Measurements from ENCODE around the gene TBCD. TPM values are rescaled to one million over a fixed set of nuclear protein-coding genes. Genes with fewer than 3 reads are reported as not detected.

TBCD gene
- total RNA-seq, 2 donors from 2014 or later: 112 to 144 TPM

DNA sequence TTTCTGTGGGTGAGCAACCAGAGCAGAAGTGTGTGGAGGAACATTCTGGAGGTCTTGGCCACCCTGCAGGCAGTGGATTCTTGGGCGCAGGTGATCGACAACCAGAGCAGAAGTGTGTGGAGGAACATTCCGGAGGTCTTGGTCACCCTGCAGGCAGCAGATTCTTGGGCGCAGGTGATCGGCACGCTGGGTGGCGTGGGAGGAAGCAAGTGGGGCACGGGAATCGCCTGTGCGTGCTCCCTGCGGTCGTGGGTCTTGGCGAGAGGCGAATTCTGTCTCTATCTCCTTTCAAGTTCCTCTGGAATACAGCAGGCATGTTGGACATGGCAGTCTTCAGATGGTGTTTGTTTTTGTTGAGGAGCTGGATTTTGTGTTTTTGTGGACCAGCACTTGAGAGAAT is 118.7 kb downstream of the TBCD start:
- Mint-ChIP-seq H3K27ac (peak overlapping the region; percentile 74), H3K4me3 (no peak overlapping the region), H3K36me3 (ENCODE audit: low read depth) (no peaks in the 10 kb centered on the region)

GRCh38 chr17:82871056-82871775 is 119.4 kb downstream of the TBCD start:
- Mint-ChIP-seq H3K36me3 (ENCODE audit: low read depth) (no peaks in the 10 kb centered on the region), H3K27ac (no peak overlapping the region)
- DNase-seq: no peak

More for the DNA sequence above, 118.7 kb downstream of the TBCD start:
- no peaks in the 10 kb centered on the region for H3K27me3 Mint-ChIP-seq
- ATAC-seq (no peak), DNase-seq (no peak)
- H3K9me3 ChIP-seq (ENCODE audit: control insufficient read depth, low read length, poor library complexity, severe bottlenecking): no peaks in the 10 kb centered on the region
- H3K4me1 Mint-ChIP-seq: peaks cover 23% of the 10 kb centered on the region

DNA sequence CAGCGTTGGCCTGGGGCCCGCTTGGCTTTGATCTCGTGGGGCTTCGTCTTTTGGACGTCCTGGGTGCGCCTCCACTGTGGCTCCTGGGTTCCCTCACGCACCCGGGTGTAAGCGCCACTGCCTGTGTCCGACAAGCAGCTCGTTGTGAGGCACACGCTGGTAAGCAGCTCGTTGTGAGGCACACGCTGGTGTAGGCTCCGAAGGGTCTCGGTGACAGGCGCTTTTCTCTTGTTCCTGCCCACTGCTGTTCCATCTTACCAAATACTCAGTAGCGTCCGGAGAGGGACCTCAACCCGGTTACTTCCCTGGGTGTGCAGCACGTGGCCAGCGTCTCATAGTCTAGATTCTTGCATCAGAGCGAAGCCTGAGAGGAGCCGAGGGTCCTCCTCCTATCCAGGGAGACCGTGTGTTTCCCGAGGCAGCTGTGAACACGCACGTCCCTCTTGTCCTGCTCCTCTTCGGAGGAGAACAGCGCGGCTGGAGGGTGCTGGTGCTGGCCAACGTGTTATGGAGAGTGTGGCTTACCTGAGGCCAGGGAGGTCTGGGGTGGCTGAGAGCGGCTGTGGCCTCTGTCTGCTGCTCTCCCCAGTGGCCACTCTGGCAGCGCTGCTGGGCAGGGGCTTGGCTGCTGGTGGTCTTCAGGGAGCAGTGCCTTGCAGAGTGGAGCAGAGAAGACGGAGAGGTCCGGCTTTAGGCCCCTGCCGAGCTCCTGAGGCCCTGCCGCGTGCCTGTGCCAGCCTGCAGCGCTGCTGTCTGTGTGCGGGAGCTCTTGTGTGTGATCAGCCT is 120.1 kb downstream of the TBCD start:
- H3K9me3 ChIP-seq (ENCODE audit: control insufficient read depth, low read length, poor library complexity, severe bottlenecking): no peaks in the 10 kb centered on the region
- DNase-seq: no peak
- Mint-ChIP-seq H3K36me3 (ENCODE audit: low read depth) (no peaks in the 10 kb centered on the region), H3K4me3 (no peak overlapping the region), H3K27ac (no peak overlapping the region), H3K27me3 (no peaks in the 10 kb centered on the region), H3K4me1 (peaks cover 18% of the 10 kb centered on the region)
- ATAC-seq: no peak

More at GRCh38 chr17:82871056-82871775, 119.4 kb downstream of the TBCD start:
- no peaks in the 10 kb centered on the region for H3K9me3 ChIP-seq (ENCODE audit: control insufficient read depth, low read length, poor library complexity, severe bottlenecking)
- Mint-ChIP-seq H3K4me1 (peaks cover 20% of the 10 kb centered on the region), H3K27me3 (no peaks in the 10 kb centered on the region), H3K4me3 (no peak overlapping the region)
- peak; percentile 75 for ATAC-seq

- Mint-ChIP-seq H3K36me3 (ENCODE audit: low read depth) (no peaks in the 10 kb centered on the region), H3K27ac (no peak overlapping the region), H3K4me3 (no peak overlapping the region), H3K4me1 (peaks cover 16% of the 10 kb centered on the region), H3K27me3 (no peaks in the 10 kb centered on the region)
- no peak for DNase-seq
- ATAC-seq: peak; percentile 46
- no peaks in the 10 kb centered on the region for H3K9me3 ChIP-seq (ENCODE audit: control insufficient read depth, low read length, poor library complexity, severe bottlenecking)
These were observed 121.0 kb downstream of the TBCD start for GRCh38 chr17:82872591-82873520.

- H3K9me3 ChIP-seq (ENCODE audit: control insufficient read depth, low read length, poor library complexity, severe bottlenecking): no peaks in the 10 kb centered on the region
- H3K4me3 Mint-ChIP-seq: no peak overlapping the region
- no peaks in the 10 kb centered on the region for H3K27me3 Mint-ChIP-seq
- no peak overlapping the region for H3K27ac Mint-ChIP-seq
- no peak for ATAC-seq
- peaks cover 20% of the 10 kb centered on the region for H3K4me1 Mint-ChIP-seq
- no peaks in the 10 kb centered on the region for H3K36me3 Mint-ChIP-seq (ENCODE audit: low read depth)
- no peak for DNase-seq
These were observed 121.7 kb downstream of the TBCD start for GRCh38 chr17:82873521-82873920.

DNA sequence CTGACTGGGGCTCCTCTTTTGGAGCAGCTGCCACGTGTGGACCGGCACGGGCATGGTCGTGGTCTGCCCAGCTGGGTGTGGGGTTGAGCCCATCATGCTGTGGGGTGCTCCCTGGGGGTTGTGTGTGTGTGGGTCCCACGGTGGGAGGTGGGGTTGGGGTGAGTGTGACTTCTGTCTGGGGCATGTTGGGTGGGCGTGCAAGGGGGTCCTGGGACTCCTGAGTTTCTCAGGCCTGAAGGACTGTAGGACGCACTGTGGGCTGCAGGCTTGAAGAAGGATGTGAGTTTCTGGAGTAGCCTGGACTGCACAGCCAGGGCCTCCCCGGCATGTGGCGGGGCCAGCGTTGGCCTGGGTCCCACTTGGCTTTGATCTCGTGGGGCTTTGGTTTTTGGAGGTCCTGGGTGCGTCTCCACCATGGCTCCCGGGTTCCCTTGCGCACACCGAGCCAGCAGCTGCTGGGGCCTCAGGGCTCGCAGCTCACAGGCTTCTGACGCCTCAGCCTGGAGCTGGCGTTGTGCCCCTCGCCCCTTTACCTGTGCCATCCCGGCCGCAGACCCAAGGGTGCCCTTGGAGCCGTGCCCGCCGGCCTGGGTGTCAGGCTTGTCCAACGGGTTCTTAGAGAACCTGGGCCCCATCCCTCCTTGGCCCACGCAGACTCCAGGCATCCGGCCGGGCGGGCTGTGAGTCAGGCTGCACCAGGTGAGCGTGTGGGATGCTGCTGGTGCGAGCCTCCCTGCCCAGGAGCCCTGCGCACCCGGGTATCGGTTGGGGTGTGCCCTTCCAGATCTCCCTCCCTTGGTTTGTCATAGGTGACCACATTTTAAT is 122.4 kb downstream of the TBCD start:
- H3K36me3 Mint-ChIP-seq (ENCODE audit: low read depth): peaks cover 3% of the 10 kb centered on the region
- ATAC-seq (no peak), DNase-seq (no peak)
- no peaks in the 10 kb centered on the region for H3K27me3 Mint-ChIP-seq
- no peak overlapping the region for H3K4me3 Mint-ChIP-seq
- no peaks in the 10 kb centered on the region for H3K9me3 ChIP-seq (ENCODE audit: control insufficient read depth, low read length, poor library complexity, severe bottlenecking)
- peaks cover 24% of the 10 kb centered on the region for H3K4me1 Mint-ChIP-seq
- H3K27ac Mint-ChIP-seq: peak overlapping the region; percentile 6

DNA sequence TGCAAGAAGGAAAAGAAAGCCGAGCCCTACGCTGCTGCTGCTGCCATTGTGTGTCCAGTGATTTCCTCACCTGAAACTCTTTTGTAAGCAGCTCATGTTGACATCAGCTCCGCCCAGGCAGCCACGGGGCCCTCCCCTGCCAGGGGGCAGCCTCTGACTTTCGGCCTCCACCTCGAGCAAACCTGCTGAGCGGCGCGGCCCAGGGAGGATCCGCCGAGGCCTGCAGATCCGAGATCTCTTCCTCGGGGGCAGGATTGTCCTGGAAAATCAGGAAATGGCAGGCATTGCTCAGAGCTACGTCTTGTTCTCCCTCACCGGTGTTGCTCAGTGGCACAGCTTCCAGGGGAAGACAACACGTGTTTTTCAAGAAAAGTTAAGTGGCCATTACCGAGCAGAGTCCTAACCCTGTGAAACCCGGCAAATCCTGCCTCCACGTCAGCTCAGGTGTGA is 123.6 kb downstream of the TBCD start:
- Mint-ChIP-seq H3K27ac (no peak overlapping the region), H3K4me3 (no peak overlapping the region), H3K27me3 (no peaks in the 10 kb centered on the region), H3K4me1 (peaks cover 30% of the 10 kb centered on the region), H3K36me3 (ENCODE audit: low read depth) (peaks cover 6% of the 10 kb centered on the region)
- ATAC-seq (no peak), DNase-seq (no peak)
- H3K9me3 ChIP-seq (ENCODE audit: control insufficient read depth, low read length, poor library complexity, severe bottlenecking): no peaks in the 10 kb centered on the region

DNA sequence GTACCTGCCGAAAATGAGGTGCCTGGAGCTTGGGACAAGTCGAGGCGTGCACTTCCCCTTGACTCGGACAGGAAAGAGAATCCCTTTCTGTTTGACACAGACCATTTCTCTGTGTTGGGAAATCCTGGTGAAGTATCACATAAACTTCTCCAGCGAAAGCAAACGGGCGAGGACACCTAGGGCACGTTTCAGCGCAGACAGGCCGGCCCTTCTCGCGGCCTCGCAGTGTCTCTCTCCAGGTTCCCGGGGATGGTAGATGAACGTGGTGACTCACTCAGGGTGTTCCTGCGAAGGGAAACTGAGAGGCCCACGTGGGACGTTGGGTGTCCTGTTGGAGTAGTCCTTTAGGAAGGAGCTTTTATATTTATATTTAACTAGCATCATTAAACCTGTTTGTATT is 124.3 kb downstream of the TBCD start:
- Mint-ChIP-seq H3K4me1 (peaks cover 33% of the 10 kb centered on the region), H3K36me3 (ENCODE audit: low read depth) (peaks cover 6% of the 10 kb centered on the region), H3K27ac (no peak overlapping the region), H3K4me3 (no peak overlapping the region), H3K27me3 (no peaks in the 10 kb centered on the region)
- no peaks in the 10 kb centered on the region for H3K9me3 ChIP-seq (ENCODE audit: control insufficient read depth, low read length, poor library complexity, severe bottlenecking)
- ATAC-seq (no peak), DNase-seq (no peak)

DNA sequence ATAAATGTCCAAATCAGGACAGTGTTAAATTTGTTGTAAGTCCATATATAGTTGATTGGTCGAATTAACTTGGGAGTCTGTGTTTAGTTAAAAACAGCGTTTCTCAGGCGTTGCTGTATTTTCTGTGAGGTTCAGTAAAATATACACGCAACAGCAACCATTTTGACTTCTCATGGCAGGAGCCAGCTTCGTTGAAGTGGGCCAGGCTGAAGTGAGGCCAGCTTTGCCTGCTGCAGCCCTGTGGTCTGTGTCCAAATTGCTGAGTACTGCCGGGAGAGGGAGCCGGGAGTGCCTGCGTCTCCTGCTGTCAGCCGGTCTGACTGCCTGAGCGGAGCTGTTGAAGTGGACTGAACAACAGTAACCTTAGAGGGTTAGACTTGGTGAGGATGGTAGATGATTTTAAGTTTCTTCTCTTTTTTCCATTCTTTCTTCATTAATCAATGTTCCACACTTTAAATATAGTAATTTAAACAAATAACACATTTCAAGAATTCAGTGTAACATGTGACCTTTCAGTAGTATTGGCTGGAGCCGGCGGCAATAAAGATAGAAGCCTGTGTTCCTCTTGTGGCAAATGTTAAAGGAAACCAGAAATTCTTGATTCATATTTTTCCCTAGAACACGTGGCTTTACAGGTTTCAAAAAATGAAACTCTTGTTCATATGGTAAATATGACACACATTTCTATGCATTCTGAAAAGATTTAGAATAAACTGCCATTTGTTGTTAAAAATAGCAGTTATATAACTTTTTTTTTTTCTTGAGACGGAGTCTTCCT is 124.9 kb downstream of the TBCD start:
- Mint-ChIP-seq H3K27me3 (no peaks in the 10 kb centered on the region), H3K36me3 (ENCODE audit: low read depth) (peaks cover 6% of the 10 kb centered on the region), H3K4me3 (no peak overlapping the region), H3K4me1 (peaks cover 35% of the 10 kb centered on the region), H3K27ac (peak overlapping the region; percentile 75)
- DNase-seq (no peak), ATAC-seq (no peak)
- H3K9me3 ChIP-seq (ENCODE audit: control insufficient read depth, low read length, poor library complexity, severe bottlenecking): no peaks in the 10 kb centered on the region

GRCh38 chr17:82878527-82878926 is 126.7 kb downstream of the TBCD start:
- Mint-ChIP-seq H3K27ac (peak overlapping the region; percentile 96), H3K4me1 (peaks cover 46% of the 10 kb centered on the region), H3K27me3 (no peaks in the 10 kb centered on the region), H3K36me3 (ENCODE audit: low read depth) (peaks cover 6% of the 10 kb centered on the region), H3K4me3 (no peak overlapping the region)
- no peak for ATAC-seq
- DNase-seq: no peak
- no peaks in the 10 kb centered on the region for H3K9me3 ChIP-seq (ENCODE audit: control insufficient read depth, low read length, poor library complexity, severe bottlenecking)

DNA sequence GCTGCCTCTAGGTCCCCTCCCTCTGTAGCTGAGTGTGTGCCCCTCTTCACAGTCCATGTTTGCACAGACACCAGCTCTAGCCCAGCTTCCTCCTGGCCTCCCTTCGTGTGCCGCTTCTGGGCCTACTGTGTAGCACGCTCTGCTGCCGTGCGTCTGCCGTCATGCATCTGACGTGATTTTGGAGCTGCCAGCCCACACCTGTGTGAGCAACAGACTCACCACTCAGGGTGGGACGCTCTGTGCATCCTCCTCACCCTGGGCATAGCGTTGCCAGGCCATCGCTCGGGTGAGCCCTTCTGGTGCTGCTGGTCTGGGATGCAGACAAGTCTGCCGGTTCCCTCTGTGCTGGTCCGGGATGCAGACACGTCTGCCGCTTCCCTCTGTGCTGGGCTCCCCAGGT is 127.4 kb downstream of the TBCD start:
- Mint-ChIP-seq H3K27me3 (no peaks in the 10 kb centered on the region), H3K36me3 (ENCODE audit: low read depth) (peaks cover 6% of the 10 kb centered on the region), H3K4me1 (peaks cover 47% of the 10 kb centered on the region), H3K4me3 (no peak overlapping the region), H3K27ac (peak overlapping the region; percentile 96)
- no peaks in the 10 kb centered on the region for H3K9me3 ChIP-seq (ENCODE audit: control insufficient read depth, low read length, poor library complexity, severe bottlenecking)
- no peak for DNase-seq
- ATAC-seq: no peak

All from T-helper 17 cell (primary cell).